Spleen (tissue), 7 donors: Measurements from ENCODE around the gene GPHN.

Experiments
- POLR2A ChIP-seq, 3 donors: fragments of 450-650 bp; IDR thresholded peaks; one replicate each; pipeline ENCODE4 v1.5.1; 2017; ENCODE audit warnings: antibody characterized with exemption in 3 of 3, mild to moderate bottlenecking in 1 of 3
- TF ChIP-seq, protein P1 (sequence below), 11 experiments: fragments of 200-600 bp in 7 of 11; fragments of 450-650 bp in 4 of 11; sonication (generic) in 4 of 11; IDR thresholded peaks in 8 of 11; conservative IDR thresholded peaks in 3 of 11; 1 replicate in 7 of 11; 2 replicates in 4 of 11; pipeline versions ENCODE4 v1.4.0 to v1.8.0; 2016 to 2021; ENCODE audit warnings: antibody characterized with exemption in 11 of 11, inconsistent platforms in 4 of 11, mild to moderate bottlenecking in 1 of 11
- donor health status: DM: no; HTN: no; CAD: no; lungs with moderate emphysema.
- donor health status: DM: no; HTN: no; CAD: no.
- donor health status: DM: no; HTN: no; CAD: no.

DNA sequence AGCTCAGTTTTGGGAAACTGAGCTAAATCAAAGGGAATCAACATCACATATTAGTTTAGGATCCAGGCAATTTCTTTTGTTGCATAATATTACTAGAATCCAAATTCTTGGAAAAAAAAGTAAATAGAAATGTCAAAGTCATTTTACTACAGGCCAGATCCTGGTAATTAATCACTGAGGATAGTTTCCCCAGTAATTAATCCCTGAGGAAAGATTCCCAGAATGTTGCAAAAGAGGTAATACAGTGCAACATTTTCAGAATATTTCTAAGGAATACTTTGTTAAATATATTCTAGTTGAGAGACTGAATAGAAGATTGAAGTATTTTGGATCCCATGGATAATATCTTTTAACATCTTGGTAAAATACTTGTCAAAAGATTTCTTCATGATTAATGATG, 474.3 kb downstream of the GPHN start:
- TF ChIP-seq, protein P1, sequence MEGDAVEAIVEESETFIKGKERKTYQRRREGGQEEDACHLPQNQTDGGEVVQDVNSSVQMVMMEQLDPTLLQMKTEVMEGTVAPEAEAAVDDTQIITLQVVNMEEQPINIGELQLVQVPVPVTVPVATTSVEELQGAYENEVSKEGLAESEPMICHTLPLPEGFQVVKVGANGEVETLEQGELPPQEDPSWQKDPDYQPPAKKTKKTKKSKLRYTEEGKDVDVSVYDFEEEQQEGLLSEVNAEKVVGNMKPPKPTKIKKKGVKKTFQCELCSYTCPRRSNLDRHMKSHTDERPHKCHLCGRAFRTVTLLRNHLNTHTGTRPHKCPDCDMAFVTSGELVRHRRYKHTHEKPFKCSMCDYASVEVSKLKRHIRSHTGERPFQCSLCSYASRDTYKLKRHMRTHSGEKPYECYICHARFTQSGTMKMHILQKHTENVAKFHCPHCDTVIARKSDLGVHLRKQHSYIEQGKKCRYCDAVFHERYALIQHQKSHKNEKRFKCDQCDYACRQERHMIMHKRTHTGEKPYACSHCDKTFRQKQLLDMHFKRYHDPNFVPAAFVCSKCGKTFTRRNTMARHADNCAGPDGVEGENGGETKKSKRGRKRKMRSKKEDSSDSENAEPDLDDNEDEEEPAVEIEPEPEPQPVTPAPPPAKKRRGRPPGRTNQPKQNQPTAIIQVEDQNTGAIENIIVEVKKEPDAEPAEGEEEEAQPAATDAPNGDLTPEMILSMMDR (IDR thresholded peaks at IDR 0.05 in 8 of 11, conservative IDR thresholded peaks at IDR 0.05 in 3 of 11): no peak
- no peak for TF ChIP-seq POLR2A (IDR thresholded peaks at IDR 0.05)
